GM19193 (cell line): Measurements from ENCODE around the gene ARHGAP26.

Experiments used
- POLR2A ChIP-seq: IDR thresholded peaks from 4 replicates; pipeline ENCODE4 v1.6.1; 2011; ENCODE audit not compliant: insufficient read depth, insufficient read length; ENCODE audit errors: extremely low read depth

The ARHGAP26 gene

DNA sequence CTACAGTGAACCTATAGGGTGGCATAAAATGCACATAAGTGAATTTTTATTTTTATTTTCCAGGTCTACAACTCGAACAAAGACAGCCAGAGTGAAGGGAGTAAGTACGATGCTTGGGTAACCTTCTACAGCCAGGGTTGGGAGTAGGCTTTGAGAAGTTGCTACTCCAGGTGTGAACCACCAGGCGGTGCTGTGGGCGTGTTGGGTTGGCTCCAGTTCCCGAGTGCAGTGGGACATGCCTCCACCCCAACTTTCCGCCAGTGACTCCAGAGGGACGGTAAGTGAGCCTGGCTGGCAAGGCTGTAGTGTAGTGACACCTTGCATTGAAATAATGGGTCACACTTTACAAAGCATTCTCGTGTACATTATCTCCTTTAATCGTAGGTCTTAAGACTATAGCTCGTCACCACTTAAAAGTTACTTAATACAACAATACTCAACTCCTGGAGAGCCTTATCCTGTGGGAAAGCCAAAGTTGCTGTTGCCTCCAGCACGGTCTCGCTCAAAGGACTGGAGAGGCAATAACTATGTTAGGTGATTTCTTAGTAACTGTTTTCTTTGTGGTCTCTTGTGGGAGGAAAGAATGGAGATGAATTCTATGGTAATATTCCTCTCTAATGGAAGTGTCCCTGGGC, 244.0 kb downstream of the ARHGAP26 start:
- no peak for TF ChIP-seq POLR2A

DNA sequence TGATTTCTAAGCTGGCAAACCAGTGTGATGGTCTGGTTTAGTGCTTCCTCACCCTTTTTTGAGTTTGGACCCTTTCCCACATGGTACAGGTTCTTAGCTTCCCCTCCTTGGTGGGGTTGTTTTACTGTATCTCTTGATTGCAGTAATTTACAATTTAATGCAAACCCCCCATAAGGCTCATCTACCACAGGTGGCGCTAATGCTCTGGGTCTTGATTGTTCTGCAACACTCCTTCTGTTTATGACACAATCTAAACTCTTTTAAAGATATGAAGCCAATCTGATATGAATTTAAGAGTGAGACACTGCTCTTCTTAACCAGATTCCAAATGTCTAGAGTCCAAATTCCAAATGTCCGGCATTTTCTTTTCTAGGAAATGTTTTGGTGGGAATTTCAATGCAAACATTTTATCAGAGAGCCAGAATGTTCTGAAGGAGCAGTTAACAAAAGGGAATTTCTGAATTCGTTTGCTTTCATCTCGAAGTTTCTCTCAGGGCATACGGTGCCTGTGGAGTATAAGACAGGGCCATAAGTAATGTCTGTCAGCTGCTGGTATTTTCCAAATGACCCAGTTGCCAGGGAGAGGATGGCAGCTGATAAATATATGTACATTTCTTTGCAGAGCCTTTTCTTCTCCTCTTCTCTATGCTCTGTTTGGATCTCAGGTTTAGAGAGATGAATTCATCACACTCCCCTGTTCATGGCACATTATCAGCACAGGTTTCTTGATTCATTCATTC, 246.8 kb downstream of the ARHGAP26 start:
- no peak for TF ChIP-seq POLR2A

DNA sequence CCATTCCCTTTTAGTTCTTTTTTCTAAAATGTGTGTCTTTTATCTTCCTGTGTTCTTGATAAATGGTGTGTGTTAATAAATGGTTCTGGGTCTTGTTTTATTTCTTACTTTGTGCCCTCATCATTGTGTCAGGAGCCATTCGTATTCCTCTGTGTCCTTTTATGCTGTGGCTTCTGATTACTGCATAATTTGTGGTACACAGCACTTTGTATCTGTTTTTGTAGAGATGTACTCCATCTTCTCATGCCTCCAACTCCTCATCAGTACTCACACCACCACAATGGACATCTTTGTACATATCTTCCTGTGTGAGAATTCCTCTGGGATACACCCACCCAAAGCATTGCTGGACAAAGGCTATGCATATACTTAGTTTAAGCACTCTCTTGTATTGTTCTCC, 247.4 kb downstream of the ARHGAP26 start:
- TF ChIP-seq POLR2A: no peak

DNA sequence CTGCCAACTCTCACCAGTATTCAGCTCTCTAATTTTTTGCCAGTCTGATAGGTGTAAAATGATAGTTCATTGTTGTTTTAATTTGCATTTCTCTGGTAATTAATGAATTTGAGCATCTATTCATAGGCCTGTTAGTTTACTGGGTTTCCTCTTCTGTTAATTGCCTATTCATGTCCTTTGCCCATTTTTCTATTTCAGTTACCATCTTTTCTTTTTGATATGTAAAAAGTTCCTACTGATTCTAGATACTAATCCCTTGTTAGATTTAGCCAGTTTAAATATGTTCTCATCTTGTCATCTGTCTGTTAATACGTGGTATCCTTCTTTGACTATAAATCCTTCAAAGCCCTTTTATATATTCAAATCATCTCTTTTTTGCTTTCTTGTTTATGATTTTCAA, 247.8 kb downstream of the ARHGAP26 start:
- no peak for TF ChIP-seq POLR2A

DNA sequence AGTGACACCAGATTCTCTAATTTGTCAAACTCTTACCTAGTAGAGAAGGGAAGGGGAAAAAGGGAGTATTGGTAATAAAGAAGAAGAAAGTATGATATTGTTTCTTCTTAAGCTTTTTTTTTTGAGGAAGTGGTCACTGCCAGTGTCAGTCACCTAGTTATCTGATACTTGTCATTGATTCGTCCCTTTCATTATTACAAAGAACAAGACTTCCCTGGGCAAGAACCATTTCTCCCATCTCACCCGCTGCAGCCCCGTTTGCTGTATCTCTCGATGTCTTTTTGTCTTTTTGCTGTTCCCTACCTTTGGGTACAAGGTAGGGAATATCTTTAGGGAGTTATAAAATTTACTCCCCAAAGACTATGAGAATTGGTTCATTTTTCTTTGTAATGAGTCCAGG, 249.0 kb downstream of the ARHGAP26 start:
- no peak for TF ChIP-seq POLR2A

DNA sequence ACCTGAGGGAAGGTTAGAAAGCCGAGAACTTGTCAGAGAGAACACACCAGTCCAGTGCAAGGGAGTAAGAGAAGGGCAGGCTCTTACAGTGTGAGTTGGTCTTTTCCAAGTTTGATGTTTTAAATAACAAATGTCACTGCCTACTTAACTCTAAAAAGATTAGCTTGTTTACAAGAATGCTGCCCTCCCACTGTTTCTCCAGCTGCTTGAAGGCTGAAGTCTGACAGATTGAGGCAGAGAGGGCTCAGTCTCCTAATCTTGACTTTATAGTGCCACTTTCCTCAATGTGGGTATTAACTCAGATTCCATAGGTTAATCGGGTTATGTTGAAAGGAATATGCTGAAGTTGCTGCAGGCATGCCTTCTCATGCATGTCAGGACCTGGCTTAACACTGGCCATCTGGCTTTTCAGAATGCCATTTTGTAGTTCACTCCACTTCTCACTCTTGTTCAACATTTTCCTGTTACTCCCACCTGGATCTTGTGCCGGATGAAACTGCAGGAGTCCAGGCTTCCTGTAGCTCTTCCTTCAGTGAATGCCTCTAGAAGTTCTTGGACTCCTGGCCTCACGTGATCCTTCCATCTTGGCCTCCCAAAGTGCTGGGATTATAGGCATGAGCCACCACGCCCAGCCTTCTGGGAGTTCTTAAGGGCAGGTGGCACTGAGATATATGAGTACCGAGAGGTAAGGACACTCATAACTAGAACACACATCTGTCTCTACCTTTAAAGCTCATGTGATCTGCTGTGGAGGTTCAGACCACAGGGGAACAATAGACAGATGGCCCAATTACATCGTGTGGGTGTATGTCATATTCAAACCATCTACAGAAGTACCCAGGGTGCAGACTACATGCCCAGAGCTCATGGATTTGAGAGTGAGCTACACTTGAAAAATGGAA, 249.7 kb downstream of the ARHGAP26 start:
- no peak for TF ChIP-seq POLR2A

DNA sequence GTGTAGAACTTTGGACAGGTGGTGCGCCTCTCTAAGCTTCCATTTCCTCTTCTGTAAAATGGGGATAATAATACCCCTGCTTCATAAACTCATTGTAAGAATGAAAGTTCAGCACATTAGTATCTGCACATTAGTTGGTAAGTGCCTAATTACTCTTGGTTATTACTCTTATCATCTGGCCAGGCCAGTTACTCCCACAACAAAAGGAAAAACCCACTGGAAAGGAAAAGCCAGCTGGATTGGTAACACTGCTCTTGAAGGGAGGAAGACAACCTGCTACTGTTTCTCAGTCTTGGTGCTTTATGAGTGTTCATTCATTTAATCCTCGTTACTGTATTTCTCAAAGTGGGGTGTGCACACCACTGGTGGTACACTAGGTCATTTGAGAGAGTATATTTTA, 251.4 kb downstream of the ARHGAP26 start:
- no peak for TF ChIP-seq POLR2A

DNA sequence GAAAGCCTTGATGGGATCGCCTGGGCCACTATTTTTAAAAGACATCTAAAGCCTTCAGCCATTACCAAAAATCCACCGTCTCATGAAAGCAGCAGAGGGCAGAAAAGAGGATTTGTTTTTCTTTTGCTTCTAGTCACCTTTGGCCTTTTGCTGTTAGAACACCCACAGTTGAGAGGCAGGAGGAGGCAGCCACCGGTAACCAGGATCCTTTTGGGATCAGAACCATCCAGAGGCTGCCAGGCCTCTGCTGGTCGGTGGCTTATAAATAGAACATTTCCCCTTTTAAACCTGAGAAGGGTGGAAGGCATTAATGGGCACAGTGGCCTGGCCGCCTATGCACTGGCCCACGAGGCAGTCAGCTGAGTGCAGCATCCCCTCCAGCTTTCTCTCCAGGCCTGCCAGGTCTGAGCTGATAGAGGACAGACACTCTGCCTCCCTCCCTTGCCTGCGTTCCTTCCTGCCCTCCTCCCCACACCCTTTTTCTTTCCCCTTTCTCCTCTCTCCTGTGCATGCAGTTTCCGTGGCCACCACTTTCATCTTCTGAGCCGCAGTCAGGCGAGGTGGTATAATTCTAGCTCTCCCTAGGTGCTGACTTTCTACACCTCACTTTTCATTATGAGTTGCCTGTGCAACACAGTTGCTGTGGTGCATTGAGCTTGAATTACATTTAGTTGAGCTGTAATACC, 253.4 kb downstream of the ARHGAP26 start:
- TF ChIP-seq POLR2A: peak; percentile 51

DNA sequence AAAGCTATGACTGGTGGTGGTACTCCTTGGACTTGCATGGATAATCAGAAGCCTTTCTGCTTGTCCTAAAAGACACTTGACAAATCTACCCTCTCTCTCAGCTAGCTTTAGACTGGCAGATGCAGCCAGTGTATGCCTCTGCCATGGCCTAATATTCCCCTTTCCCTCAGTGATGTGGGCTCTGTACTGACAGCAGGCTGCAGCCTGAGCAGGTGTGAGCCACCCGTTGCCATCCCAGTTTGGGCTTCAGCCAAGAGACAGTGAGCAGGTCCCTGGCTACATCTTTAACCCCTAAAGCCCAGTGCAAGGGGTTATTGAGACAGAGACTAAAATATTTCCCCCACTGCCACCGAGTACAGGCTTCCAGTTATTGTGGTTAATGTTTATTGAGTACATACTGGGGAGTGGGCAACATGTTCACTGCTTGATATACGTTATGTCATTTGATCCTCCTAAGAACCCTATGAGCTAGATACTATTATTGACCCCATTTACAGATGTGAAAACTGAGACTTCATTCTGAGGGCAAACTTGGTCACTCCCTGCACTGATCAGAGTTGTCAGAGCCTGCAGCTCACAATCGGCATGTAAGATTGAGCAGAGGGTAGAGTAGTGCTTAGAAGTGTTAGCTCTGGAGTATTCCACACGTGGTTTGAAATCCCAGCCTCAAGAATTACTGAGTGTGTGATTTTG, 254.2 kb downstream of the ARHGAP26 start:
- TF ChIP-seq POLR2A: no peak

DNA sequence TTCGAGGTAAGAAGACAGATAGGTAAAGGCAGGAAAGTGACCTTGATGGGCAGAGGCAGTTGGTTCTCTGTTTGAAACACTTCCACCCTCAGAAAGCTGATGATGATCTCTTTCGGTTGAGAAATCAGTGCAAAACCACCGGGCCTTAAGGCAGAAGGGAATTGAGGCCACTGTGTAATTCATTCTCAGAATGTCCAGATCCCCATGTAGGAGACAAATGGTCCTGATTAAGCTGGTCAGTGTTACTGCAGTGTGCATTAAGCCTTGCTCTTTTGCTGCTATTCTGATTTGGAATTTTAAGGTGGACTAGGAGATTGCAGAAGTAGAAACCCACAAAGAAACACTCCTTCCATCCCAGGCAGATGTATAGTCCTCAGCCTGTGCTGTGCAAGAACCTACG, 255.2 kb downstream of the ARHGAP26 start:
- peak; percentile 35 for TF ChIP-seq POLR2A

DNA sequence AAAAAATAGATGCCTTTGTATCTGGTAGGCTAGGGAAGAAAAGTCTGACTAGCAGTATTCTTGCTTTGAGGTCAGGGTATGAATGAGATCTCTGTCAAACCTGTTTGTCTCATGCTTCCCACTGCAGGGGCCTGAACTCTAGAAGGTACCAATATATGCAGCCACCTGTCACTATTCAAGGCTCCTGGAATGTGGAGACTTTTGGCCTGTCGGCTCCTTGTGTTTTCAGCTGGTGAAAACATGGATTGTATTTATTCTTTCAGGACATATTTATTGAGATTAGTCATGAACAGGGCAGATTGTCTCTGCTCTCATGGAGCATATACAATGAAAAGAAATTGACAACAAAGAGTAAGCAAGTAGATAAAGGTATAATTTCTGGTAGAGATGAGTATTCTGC, 255.8 kb downstream of the ARHGAP26 start:
- TF ChIP-seq POLR2A: no peak

DNA sequence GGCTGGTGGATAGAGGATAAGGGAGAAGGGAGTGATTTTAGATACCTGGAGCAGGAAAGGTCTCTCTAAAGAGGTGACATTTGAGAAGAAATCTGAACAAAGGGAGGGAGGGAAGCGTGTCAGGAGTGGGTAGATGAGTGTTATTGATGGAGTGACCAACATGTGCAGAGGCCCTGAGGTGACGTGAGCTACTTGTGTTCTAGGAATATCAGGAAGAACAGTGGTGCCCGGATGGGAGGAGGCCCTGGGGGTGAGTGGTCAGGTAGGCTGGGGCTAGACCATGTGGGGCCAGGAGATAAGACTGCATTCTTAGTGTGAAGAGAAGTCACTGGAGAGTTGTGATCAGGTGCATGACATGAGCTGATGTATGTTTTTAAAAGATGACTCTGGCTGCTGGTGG, 256.2 kb downstream of the ARHGAP26 start:
- TF ChIP-seq POLR2A: peak; percentile 20

DNA sequence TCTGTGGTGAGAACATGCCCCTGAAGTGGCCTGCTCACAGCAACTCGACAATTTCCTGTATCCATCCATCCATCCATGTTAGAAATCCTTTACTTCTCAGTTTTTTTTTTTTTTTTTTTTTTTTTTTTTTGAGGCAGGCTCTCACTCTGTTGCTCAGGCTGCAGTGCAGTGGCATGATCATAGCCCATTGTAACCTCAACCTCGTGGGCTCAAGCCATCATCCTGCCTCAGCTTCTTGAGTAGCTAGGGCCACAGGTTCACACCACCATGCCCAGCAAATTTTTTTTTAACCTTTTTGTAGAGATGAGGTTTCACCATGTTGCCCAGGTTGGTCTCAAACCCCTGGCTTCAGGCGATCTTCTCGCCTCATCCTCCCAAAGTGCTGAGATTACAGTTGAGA, 259.1 kb downstream of the ARHGAP26 start:
- no peak for TF ChIP-seq POLR2A

DNA sequence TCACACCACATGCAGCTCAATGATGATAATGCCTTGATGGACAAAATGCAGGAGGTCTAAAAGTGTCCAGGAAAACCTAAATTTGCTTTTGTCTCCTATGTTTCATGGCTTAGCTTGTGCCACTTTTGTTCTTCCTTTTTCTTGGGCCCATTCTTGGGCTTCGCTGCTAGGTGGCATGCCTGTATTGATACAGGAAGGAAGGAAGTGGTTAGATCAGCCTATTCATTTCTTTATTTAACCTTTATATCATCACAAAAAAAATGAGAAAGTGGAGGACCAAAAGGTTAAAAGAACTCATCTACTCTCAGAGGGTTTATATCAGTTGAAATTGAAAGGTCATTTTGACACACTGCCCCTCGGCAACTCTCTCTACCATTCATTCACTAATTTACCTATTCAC, 260.2 kb downstream of the ARHGAP26 start:
- no peak for TF ChIP-seq POLR2A
